HepG2 (cell line): Measurements from ENCODE around the gene WHAMM. TPM values are rescaled to one million over a fixed set of nuclear protein-coding genes. Genes with fewer than 3 reads are reported as not detected.

Source experiments
- ASH2L ChIP-seq: fragments of 300-600, 200-600 bp; sonication (generic); IDR thresholded peaks from 2 replicates; pipeline ENCODE4 v1.7.0; 2017; ENCODE audit warnings: low read depth, mild to moderate bottlenecking, moderate library complexity, mixed read lengths, low read length; ENCODE audit not compliant: insufficient read length
- DMAP1 ChIP-seq: IDR thresholded peaks from 2 replicates; pipeline ENCODE4 v1.6.1; 2016
- FOXA3 ChIP-seq: IDR thresholded peaks from 2 replicates; pipeline ENCODE4 v1.6.1; 2016; ENCODE audit warnings: missing genetic modification reagents, missing compliant biosample characterization
- HHEX ChIP-seq: IDR thresholded peaks from 2 replicates; pipeline ENCODE4 v1.6.1; 2016; ENCODE audit warnings: control low read depth
- HNF4A ChIP-seq: sonication (generic); formaldehyde crosslinking; IDR thresholded peaks from 2 replicates; pipeline ENCODE4 v1.4.0; 2020; ENCODE audit warnings: missing genetic modification reagents
- IRF2 ChIP-seq: IDR thresholded peaks from 2 replicates; pipeline ENCODE4 v1.6.1; 2018; ENCODE audit warnings: missing genetic modification reagents, missing compliant biosample characterization
- KDM6A ChIP-seq: IDR thresholded peaks from 2 replicates; pipeline ENCODE4 v1.6.1; 2016; ENCODE audit warnings: low read depth
- NFYC ChIP-seq: IDR thresholded peaks from 2 replicates; pipeline ENCODE4 v1.6.1; 2016; ENCODE audit warnings: missing genetic modification reagents, missing compliant biosample characterization
- NPAS2 ChIP-seq: sonication (generic); formaldehyde crosslinking; IDR thresholded peaks from 2 replicates; pipeline ENCODE4 v1.8.0; 2022; ENCODE audit warnings: mild to moderate bottlenecking, missing genetic modification reagents, borderline replicate concordance
- SALL1 ChIP-seq: sonication (generic); formaldehyde crosslinking; IDR thresholded peaks from 2 replicates; pipeline ENCODE4 v1.8.0; 2022; ENCODE audit warnings: mild to moderate bottlenecking, missing genetic modification reagents
- SAP130 ChIP-seq: IDR thresholded peaks from 2 replicates; pipeline ENCODE4 v1.6.1; 2016; ENCODE audit warnings: low read depth
- SRF ChIP-seq: IDR thresholded peaks from 2 replicates; pipeline ENCODE4 v1.6.1; 2011; ENCODE audit warnings: mild to moderate bottlenecking, low read depth, low read length, moderate library complexity
- ZNF292 ChIP-seq: sonication (generic); formaldehyde crosslinking; IDR thresholded peaks from 2 replicates; pipeline ENCODE4 v1.8.1; 2022; ENCODE audit warnings: mild to moderate bottlenecking, low read depth, missing genetic modification reagents, borderline replicate concordance
- ZNF546 ChIP-seq: sonication (generic); formaldehyde crosslinking; conservative IDR thresholded peaks from 2 replicates; pipeline ENCODE4 v1.8.1; 2023; ENCODE audit warnings: mild to moderate bottlenecking, missing genetic modification reagents
- ZNF615 ChIP-seq: sonication (generic); formaldehyde crosslinking; IDR thresholded peaks from 2 replicates; pipeline ENCODE4 v1.5.0; 2020; ENCODE audit warnings: mild to moderate bottlenecking, missing genetic modification reagents, borderline replicate concordance
- polyA plus RNA-seq, 8 experiments: library from polyadenylated mRNA; depleted of rRNA in 3 of 8; stranded (reverse) in 7 of 8; unstranded in 1 of 8; fragments of >200 nt; fragmentation: Illumina TruSeq in 4 of 8; extraction: Trizol in 4 of 8; gene quantifications; 2 replicates each; pipeline versions ENCODE4 v1.2.1 to v1.2.3, GENCODE V29; 2011 to 2016; ENCODE audit warnings: low read depth in 4 of 8, missing spikeins in 1 of 8, mixed read lengths in 1 of 8; ENCODE audit not compliant: insufficient read depth in 1 of 8
- total RNA-seq, 5 experiments: library from RNA; depleted of rRNA; stranded (reverse); fragments of >200 nt; fragmentation: Illumina TruSeq; extraction: Trizol; gene quantifications; 2 replicates each; pipeline ENCODE4 v1.2.3, GENCODE V29; 2016; ENCODE audit warnings: low read depth in 1 of 5
- TF ChIP-seq, protein P1 (sequence below): IDR thresholded peaks from 2 replicates; pipeline ENCODE4 v1.6.1; 2016; ENCODE audit warnings: missing compliant biosample characterization, missing genetic modification reagents, borderline replicate concordance
- TF ChIP-seq, protein P2 (sequence below): IDR thresholded peaks from 2 replicates; pipeline ENCODE4 v1.6.1; 2016; ENCODE audit warnings: low read depth
- TF ChIP-seq, protein P3 (sequence below): IDR thresholded peaks from 2 replicates; pipeline ENCODE4 v1.6.1; 2018; ENCODE audit warnings: missing genetic modification reagents, mild to moderate bottlenecking, missing compliant biosample characterization
- TF ChIP-seq, protein P4 (sequence below): sonication (generic); formaldehyde crosslinking; IDR thresholded peaks from 2 replicates; pipeline ENCODE4 v1.4.0; 2020; ENCODE audit warnings: missing genetic modification reagents
- TF ChIP-seq, protein P5 (sequence below): IDR thresholded peaks from 2 replicates; pipeline ENCODE4 v1.4.0; 2020; ENCODE audit warnings: mild to moderate bottlenecking, missing genetic modification reagents

Gene WHAMM
- total and polyA plus RNA-seq, 2 of the 13 experiments (the other 11 are each of a cell fraction or from before 2014, with no cell fraction given): 2.9 to 3.0 TPM

DNA sequence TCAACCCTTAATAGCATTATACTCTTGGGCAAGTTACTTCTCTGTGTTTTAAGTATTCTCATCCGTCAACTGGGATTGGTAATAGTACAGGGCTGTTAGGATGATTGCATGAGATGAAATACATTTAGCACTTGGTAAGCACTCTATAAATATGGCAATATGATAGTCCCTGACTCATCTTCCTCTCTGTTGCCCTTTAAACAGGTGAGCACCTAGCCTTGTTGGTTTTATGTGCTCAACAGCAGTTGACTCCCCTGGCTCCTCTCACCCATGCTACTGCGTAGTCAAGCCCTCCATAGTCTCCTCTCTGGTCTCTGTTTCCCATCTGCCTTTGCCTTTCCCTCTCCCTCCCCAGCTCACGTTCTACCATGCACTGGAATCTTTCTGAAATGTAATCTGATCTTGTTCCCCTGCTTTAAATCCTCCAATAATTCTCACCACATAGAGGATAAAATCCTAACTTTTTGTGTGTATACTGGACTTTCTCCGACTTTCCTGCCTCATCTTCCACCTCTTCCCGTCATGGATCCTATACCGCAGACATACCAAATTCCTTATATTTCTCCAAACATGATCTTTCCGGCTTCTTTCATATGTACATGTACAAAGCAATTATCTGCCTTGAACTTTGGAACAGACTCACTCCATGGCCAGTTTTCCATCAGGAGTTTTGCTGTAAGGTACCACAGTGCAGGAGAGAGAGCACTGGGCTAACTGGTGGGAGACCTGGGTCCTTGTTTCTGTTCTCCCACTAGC lies 45.9 kb upstream of the WHAMM start (continued):
- TF ChIP-seq, protein P1, sequence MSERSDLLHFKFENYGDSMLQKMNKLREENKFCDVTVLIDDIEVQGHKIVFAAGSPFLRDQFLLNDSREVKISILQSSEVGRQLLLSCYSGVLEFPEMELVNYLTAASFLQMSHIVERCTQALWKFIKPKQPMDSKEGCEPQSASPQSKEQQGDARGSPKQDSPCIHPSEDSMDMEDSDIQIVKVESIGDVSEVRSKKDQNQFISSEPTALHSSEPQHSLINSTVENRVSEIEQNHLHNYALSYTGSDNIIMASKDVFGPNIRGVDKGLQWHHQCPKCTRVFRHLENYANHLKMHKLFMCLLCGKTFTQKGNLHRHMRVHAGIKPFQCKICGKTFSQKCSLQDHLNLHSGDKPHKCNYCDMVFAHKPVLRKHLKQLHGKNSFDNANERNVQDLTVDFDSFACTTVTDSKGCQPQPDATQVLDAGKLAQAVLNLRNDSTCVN (CRISPR knock-in tag): no peak
- TF ChIP-seq, protein P2, sequence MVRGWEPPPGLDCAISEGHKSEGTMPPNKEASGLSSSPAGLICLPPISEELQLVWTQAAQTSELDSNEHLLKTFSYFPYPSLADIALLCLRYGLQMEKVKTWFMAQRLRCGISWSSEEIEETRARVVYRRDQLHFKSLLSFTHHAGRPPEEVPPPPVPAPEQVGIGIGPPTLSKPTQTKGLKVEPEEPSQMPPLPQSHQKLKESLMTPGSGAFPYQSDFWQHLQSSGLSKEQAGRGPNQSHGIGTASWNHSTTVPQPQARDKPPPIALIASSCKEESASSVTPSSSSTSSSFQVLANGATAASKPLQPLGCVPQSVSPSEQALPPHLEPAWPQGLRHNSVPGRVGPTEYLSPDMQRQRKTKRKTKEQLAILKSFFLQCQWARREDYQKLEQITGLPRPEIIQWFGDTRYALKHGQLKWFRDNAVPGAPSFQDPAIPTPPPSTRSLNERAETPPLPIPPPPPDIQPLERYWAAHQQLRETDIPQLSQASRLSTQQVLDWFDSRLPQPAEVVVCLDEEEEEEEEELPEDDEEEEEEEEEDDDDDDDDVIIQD (CRISPR knock-in tag): peak; percentile 79; the same call in 1 of the 2 replicates
- TF ChIP-seq, protein P3, sequence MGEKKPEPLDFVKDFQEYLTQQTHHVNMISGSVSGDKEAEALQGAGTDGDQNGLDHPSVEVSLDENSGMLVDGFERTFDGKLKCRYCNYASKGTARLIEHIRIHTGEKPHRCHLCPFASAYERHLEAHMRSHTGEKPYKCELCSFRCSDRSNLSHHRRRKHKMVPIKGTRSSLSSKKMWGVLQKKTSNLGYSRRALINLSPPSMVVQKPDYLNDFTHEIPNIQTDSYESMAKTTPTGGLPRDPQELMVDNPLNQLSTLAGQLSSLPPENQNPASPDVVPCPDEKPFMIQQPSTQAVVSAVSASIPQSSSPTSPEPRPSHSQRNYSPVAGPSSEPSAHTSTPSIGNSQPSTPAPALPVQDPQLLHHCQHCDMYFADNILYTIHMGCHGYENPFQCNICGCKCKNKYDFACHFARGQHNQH: no peak
- TF ChIP-seq SALL1: peak; percentile 79
- TF ChIP-seq NPAS2 (CRISPR knock-in tag): no peak
- TF ChIP-seq, protein P4, sequence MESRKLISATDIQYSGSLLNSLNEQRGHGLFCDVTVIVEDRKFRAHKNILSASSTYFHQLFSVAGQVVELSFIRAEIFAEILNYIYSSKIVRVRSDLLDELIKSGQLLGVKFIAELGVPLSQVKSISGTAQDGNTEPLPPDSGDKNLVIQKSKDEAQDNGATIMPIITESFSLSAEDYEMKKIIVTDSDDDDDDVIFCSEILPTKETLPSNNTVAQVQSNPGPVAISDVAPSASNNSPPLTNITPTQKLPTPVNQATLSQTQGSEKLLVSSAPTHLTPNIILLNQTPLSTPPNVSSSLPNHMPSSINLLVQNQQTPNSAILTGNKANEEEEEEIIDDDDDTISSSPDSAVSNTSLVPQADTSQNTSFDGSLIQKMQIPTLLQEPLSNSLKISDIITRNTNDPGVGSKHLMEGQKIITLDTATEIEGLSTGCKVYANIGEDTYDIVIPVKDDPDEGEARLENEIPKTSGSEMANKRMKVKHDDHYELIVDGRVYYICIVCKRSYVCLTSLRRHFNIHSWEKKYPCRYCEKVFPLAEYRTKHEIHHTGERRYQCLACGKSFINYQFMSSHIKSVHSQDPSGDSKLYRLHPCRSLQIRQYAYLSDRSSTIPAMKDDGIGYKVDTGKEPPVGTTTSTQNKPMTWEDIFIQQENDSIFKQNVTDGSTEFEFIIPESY (CRISPR knock-in tag): no peak
- TF ChIP-seq ZNF546 (CRISPR knock-in tag): no peak
- TF ChIP-seq IRF2 (CRISPR knock-in tag): peak; percentile 57; the same call in 1 of the 2 replicates
- TF ChIP-seq SRF: 0 out of 2 replicates have a peak, but pooled peaks have one; percentile 18
- no peak for TF ChIP-seq NFYC
- peak; percentile 93 for TF ChIP-seq HNF4A (CRISPR knock-in tag)
- TF ChIP-seq HHEX (CRISPR knock-in tag): no peak
- TF ChIP-seq ZNF292 (CRISPR knock-in tag): peak; percentile 21; the same call in 1 of the 2 replicates
- peak; percentile 74 for TF ChIP-seq SAP130 (CRISPR knock-in tag)
- TF ChIP-seq ASH2L: peak; percentile 58
- TF ChIP-seq DMAP1 (CRISPR knock-in tag): 0 out of 2 replicates have a peak, but pooled peaks have one; percentile 27
- TF ChIP-seq ZNF615: no peak
- TF ChIP-seq, protein P5, sequence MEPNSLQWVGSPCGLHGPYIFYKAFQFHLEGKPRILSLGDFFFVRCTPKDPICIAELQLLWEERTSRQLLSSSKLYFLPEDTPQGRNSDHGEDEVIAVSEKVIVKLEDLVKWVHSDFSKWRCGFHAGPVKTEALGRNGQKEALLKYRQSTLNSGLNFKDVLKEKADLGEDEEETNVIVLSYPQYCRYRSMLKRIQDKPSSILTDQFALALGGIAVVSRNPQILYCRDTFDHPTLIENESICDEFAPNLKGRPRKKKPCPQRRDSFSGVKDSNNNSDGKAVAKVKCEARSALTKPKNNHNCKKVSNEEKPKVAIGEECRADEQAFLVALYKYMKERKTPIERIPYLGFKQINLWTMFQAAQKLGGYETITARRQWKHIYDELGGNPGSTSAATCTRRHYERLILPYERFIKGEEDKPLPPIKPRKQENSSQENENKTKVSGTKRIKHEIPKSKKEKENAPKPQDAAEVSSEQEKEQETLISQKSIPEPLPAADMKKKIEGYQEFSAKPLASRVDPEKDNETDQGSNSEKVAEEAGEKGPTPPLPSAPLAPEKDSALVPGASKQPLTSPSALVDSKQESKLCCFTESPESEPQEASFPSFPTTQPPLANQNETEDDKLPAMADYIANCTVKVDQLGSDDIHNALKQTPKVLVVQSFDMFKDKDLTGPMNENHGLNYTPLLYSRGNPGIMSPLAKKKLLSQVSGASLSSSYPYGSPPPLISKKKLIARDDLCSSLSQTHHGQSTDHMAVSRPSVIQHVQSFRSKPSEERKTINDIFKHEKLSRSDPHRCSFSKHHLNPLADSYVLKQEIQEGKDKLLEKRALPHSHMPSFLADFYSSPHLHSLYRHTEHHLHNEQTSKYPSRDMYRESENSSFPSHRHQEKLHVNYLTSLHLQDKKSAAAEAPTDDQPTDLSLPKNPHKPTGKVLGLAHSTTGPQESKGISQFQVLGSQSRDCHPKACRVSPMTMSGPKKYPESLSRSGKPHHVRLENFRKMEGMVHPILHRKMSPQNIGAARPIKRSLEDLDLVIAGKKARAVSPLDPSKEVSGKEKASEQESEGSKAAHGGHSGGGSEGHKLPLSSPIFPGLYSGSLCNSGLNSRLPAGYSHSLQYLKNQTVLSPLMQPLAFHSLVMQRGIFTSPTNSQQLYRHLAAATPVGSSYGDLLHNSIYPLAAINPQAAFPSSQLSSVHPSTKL: peak; percentile 82
- peak; percentile 80 for TF ChIP-seq KDM6A (CRISPR knock-in tag)
- peak; percentile 80 for TF ChIP-seq FOXA3 (CRISPR knock-in tag)
